Measurements from ENCODE around the gene SPATC1L. TPM values are rescaled to one million over a fixed set of nuclear protein-coding genes. Genes with fewer than 3 reads are reported as not detected.
"Not testable (repeated sequence)": the region's sequence is repeated elsewhere in the genome, so short reads cannot be mapped to it uniquely, and the experiment has no call there.

SPATC1L gene
- total and polyA plus RNA-seq, 2 of the 8 experiments (the other 6 are each of a cell fraction or from before 2014, with no cell fraction given) = 24.9 to 50.0 TPM

- Histone ChIP-seq H3K4me2 (ENCODE audit: insufficient read depth in 1 of 2, low read depth in 2 of 2, low read length in 2 of 2) (peak overlapping the region; percentile 87 to 97), H3K4me3 (ENCODE audit: extremely low read depth in 1 of 4, insufficient read depth in 2 of 4, low read depth in 3 of 4, low read length in 4 of 4) (peak overlapping the region; percentile 83 to 98 (median 93)), H3K18ac (ENCODE audit: extremely low read depth, low read length) (peak overlapping the region; percentile 48; the same call in 1 of the 2 replicates), H4K20me1 (replicated peaks in 1 of 2; ENCODE audit: control insufficient read depth in 1 of 2, insufficient read depth in 2 of 2, low read length in 2 of 2) (peaks cover 0 to 13% of the 10 kb centered on the region in 2 experiments), H2BK5ac (ENCODE audit: low read depth, low read length) (peak overlapping the region; percentile 71; the same call in 1 of the 2 replicates), H3K4me1 (replicated peaks in 1 of 4; ENCODE audit: control insufficient read depth in 3 of 4, insufficient read depth in 4 of 4, low read length in 3 of 4) (peaks cover 5 to 20% (median 9%) of the 10 kb centered on the region in 4 experiments; a peak in 6 of 7 replicates), H4K8ac (ENCODE audit: extremely low read depth, insufficient read depth, low read length) (0 out of 2 replicates have a peak overlapping the region, but pooled peaks have one; percentile 57), H4K91ac (replicated peaks; ENCODE audit: insufficient read length, low read length) (peak overlapping the region; percentile 18), H2BK12ac (ENCODE audit: low read depth, low read length) (peak overlapping the region; percentile 63; the same call in 1 of the 2 replicates)
- H3K27me3 ChIP-seq (replicated peaks in 1 of 4; ENCODE audit: control insufficient read depth in 3 of 4, extremely low read depth in 1 of 4, insufficient read depth in 3 of 4, low read length in 3 of 4); H3K27ac ChIP-seq (ENCODE audit: low read depth, low read length); H3K23me2 ChIP-seq (ENCODE audit: low read depth, low read length); H3K9me3 ChIP-seq (ENCODE audit: insufficient read depth in 2 of 2, low read depth in 1 of 2, low read length in 1 of 2); H3K79me2 ChIP-seq (ENCODE audit: control insufficient read depth in 1 of 2, insufficient read depth in 2 of 2, low read length in 2 of 2); H4K5ac ChIP-seq (ENCODE audit: insufficient read length, low read depth, low read length); H3K9ac ChIP-seq (replicated peaks in 1 of 4; ENCODE audit: extremely low read depth in 1 of 4, low read depth in 3 of 4, low read length in 3 of 4); DNase-seq (ENCODE audit: low read depth in 1 of 2, low spot score in 2 of 2); H3K23ac ChIP-seq (ENCODE audit: insufficient read length); H3K79me1 ChIP-seq (ENCODE audit: low read depth, low read length); H3K4ac ChIP-seq (replicated peaks; ENCODE audit: insufficient read length, low read depth, low read length); H3K14ac ChIP-seq (ENCODE audit: insufficient read length); H3K36me3 ChIP-seq (ENCODE audit: control insufficient read depth in 2 of 4, insufficient read depth in 4 of 4, low read length in 3 of 4); H2AK5ac ChIP-seq (ENCODE audit: low read depth, low read length); H3K56ac ChIP-seq (replicated peaks; ENCODE audit: insufficient read length, low read depth, low read length); H2BK120ac ChIP-seq (replicated peaks; ENCODE audit: low read depth, low read length); FAIRE-seq; H2AFZ ChIP-seq (ENCODE audit: low read length); H2BK15ac ChIP-seq (ENCODE audit: low read length); H2BK20ac ChIP-seq (ENCODE audit: low read length): not testable (repeated sequence)
- POLR2A ChIA-PET (ENCODE audit: partially characterized antibody) = interaction anchor here (0.6 to 1.8 kb wide), 3 partner anchors 41 to 336 kb away, joined by 3 to 6 read pairs (median 3); no protein-coding TSS in a partner anchor
- 77% methylated on average over 3 of the region's 13 CpGs; no CpG with 5 or more reads in 1 of the 2 experiments for WGBS, 2 experiments (ENCODE audit: extremely low coverage in 1 of 2, insufficient coverage in 1 of 2, insufficient read length in 1 of 2, insufficient replicate concordance in 2 of 2, low coverage in 1 of 2, low lambda C conversion rate in 2 of 2, missing lambda C conversion rate in 1 of 2)
- CTCF ChIA-PET (ENCODE audit: partially characterized antibody) = interaction anchor here (1.1 to 1.8 kb wide), 4 partner anchors 19 to 41 kb away, joined by 3 to 8 read pairs (median 5); no protein-coding TSS in a partner anchor
Measured at GRCh38 chr21:46183337-46183909, 836 bp downstream of the SPATC1L start.
